GM23338 (cell line): ENCODE results near the gene SLC43A3. TPM values are rescaled to one million over a fixed set of nuclear protein-coding genes. Genes with fewer than 3 reads are reported as not detected.

ENCODE experiments used
- ATAC-seq: fragments of 200-7000 bp; cut with Tn5 transposase; 3 replicates; pipeline ENCODE4 v1.9.1; 2020
- DNase-seq: peaks from one replicate; pipeline ENCODE4 v3.0.0-alpha.2; 2015; ENCODE audit warnings: low spot score
- H2AFZ ChIP-seq: fragments of 200-600 bp; sonication (generic); 2 replicates; pipeline ENCODE4 v1.8.0; 2016; ENCODE audit warnings: antibody characterized with exemption, mild to moderate bottlenecking, moderate library complexity
- H3F3A ChIP-seq: fragments of 200-600 bp; sonication (generic); replicated peaks from 2 replicates; pipeline ENCODE4 v1.8.0; 2017; ENCODE audit warnings: antibody characterized with exemption, mixed run types, low read depth
- H3K27ac ChIP-seq: fragments of 200-600 bp; sonication (generic); 2 replicates; pipeline ENCODE4 v1.6.1; 2016; ENCODE audit warnings: low read depth
- H3K27me3 ChIP-seq: fragments of 200-600 bp; sonication (generic); 2 replicates; pipeline ENCODE4 v1.8.0; 2016; ENCODE audit warnings: mild to moderate bottlenecking, mixed run types, moderate library complexity; ENCODE audit not compliant: insufficient read depth
- H3K36me3 ChIP-seq: fragments of 200-600 bp; sonication (generic); 2 replicates; pipeline ENCODE4 v1.8.0; 2016; ENCODE audit warnings: mild to moderate bottlenecking; ENCODE audit not compliant: insufficient read depth
- H3K4me1 ChIP-seq: fragments of 200-600 bp; sonication (generic); 2 replicates; pipeline ENCODE4 v1.8.0; 2016; ENCODE audit warnings: mild to moderate bottlenecking, moderate library complexity; ENCODE audit not compliant: insufficient read depth
- H3K4me2 ChIP-seq: fragments of 200-600 bp; sonication (generic); 2 replicates; pipeline ENCODE4 v1.7.1; 2017; ENCODE audit warnings: mixed run types
- H3K4me3 ChIP-seq: fragments of 200-600 bp; sonication (generic); 2 replicates; pipeline ENCODE4 v1.6.1; 2016; ENCODE audit warnings: mixed run types
- H3K79me2 ChIP-seq: fragments of 200-600 bp; sonication (generic); replicated peaks from 2 replicates; pipeline ENCODE4 v1.8.0; 2017; ENCODE audit warnings: mild to moderate bottlenecking; ENCODE audit not compliant: insufficient read depth
- H3K9me2 ChIP-seq: fragments of 200-600 bp; sonication (generic); 2 replicates; pipeline ENCODE4 v1.8.0; 2017; ENCODE audit not compliant: insufficient read depth
- H4K20me1 ChIP-seq: fragments of 200-600 bp; sonication (generic); replicated peaks from 2 replicates; pipeline ENCODE4 v1.8.0; 2017; ENCODE audit warnings: mild to moderate bottlenecking; ENCODE audit not compliant: insufficient read depth
- H3K27ac Mint-ChIP-seq: 2 replicates; pipeline ENCODE4 v1.8.0; 2020; ENCODE audit warnings: inconsistent platforms, mild to moderate bottlenecking, moderate library complexity, mixed read lengths
- H3K27me3 Mint-ChIP-seq: 3 replicates; pipeline ENCODE4 v1.8.0; 2022; ENCODE audit warnings: low read depth, mild to moderate bottlenecking, moderate library complexity, mixed read lengths, inconsistent platforms; ENCODE audit not compliant: insufficient read depth, poor library complexity
- H3K36me3 Mint-ChIP-seq: 3 replicates; pipeline ENCODE4 v1.8.0; 2021; ENCODE audit warnings: low read depth, mild to moderate bottlenecking, inconsistent platforms, moderate library complexity, mixed read lengths
- H3K4me1 Mint-ChIP-seq: 3 replicates; pipeline ENCODE4 v1.8.0; 2020; ENCODE audit warnings: mild to moderate bottlenecking, inconsistent platforms, mixed read lengths
- H3K4me3 Mint-ChIP-seq: 3 replicates; pipeline ENCODE4 v1.8.0; 2021; ENCODE audit warnings: moderate library complexity, mild to moderate bottlenecking, inconsistent platforms, mixed read lengths
- H3K9me3 Mint-ChIP-seq: 3 replicates; pipeline ENCODE4 v1.8.0; 2020; ENCODE audit warnings: moderate library complexity, mild to moderate bottlenecking, inconsistent platforms, mixed read lengths
- CREB1 ChIP-seq: fragments of 250-450 bp; sonication (Bioruptor Pico); IDR thresholded peaks from 2 replicates; pipeline ENCODE4 v1.5.0; 2020; ENCODE audit warnings: low read depth, mild to moderate bottlenecking, moderate library complexity
- CTCF ChIP-seq, 2 experiments: fragments of 200-600 bp in 1 of 2; sonication (generic) in 1 of 2; conservative IDR thresholded peaks; 2 replicates each; pipeline versions ENCODE4 v1.5.1 to v1.6.1; 2016 to 2017; ENCODE audit warnings: antibody characterized with exemption in 2 of 2, low read depth in 2 of 2, mild to moderate bottlenecking in 2 of 2, moderate library complexity in 1 of 2
- ETS1 ChIP-seq: IDR thresholded peaks from 2 replicates; pipeline ENCODE4 v1.6.1; 2016; ENCODE audit warnings: antibody characterized with exemption
- EZH2 ChIP-seq: fragments of 200-600 bp; sonication (generic); IDR thresholded peaks from one replicate; pipeline ENCODE4 v1.8.0; 2017; ENCODE audit warnings: antibody characterized with exemption, mild to moderate bottlenecking, low read depth; ENCODE audit not compliant: unreplicated experiment
- EZH2phosphoT487 ChIP-seq: fragments of 200-600 bp; sonication (generic); IDR thresholded peaks from one replicate; pipeline ENCODE4 v1.8.1; 2018; ENCODE audit warnings: antibody characterized with exemption; ENCODE audit not compliant: unreplicated experiment
- JUNB ChIP-seq: IDR thresholded peaks from one replicate; pipeline ENCODE4 v1.6.1; 2016; ENCODE audit warnings: antibody characterized with exemption; ENCODE audit not compliant: unreplicated experiment
- NANOG ChIP-seq: IDR thresholded peaks from 2 replicates; pipeline ENCODE4 v1.6.1; 2016; ENCODE audit warnings: antibody characterized with exemption, borderline replicate concordance
- POLR2AphosphoS5 ChIP-seq: IDR thresholded peaks from 2 replicates; pipeline ENCODE4 v1.6.1; 2016; ENCODE audit warnings: antibody characterized with exemption, low read depth
- REST ChIP-seq: IDR thresholded peaks from one replicate; pipeline ENCODE4 v1.6.1; 2018; ENCODE audit warnings: antibody characterized with exemption; ENCODE audit not compliant: unreplicated experiment
- STAT1 ChIP-seq: IDR thresholded peaks from one replicate; pipeline ENCODE4 v1.6.1; 2016; ENCODE audit warnings: antibody characterized with exemption; ENCODE audit not compliant: unreplicated experiment
- ZNF114 ChIP-seq: fragments of 250-450 bp; sonication (Bioruptor Pico); IDR thresholded peaks from 2 replicates; pipeline ENCODE4 v1.5.0; 2020; ENCODE audit warnings: mild to moderate bottlenecking, moderate library complexity
- ZNF331 ChIP-seq: fragments of 250-450 bp; sonication (Bioruptor Pico); IDR thresholded peaks from 2 replicates; pipeline ENCODE4 v1.5.0; 2020; ENCODE audit warnings: low read depth, mild to moderate bottlenecking, moderate library complexity
- ZNF462 ChIP-seq: fragments of 250-450 bp; sonication (Bioruptor Pico); IDR thresholded peaks from 2 replicates; pipeline ENCODE4 v1.5.0; 2020; ENCODE audit warnings: mild to moderate bottlenecking, moderate library complexity
- polyA plus RNA-seq: library from polyadenylated mRNA; unstranded; fragments of >200 nt; fragmentation: Nextera tagmentation; extraction: Ambion mirVana; gene quantifications from 2 replicates; pipeline ENCODE4 v1.2.1, GENCODE V29; 2016
- total RNA-seq: library from RNA; depleted of rRNA; stranded (reverse); fragments of >200 nt; shearing (Covaris generic); gene quantifications from 2 replicates; pipeline ENCODE4 v1.2.3, GENCODE V29; 2014

Gene SLC43A3
- total and polyA plus RNA-seq, 2 experiments from 2014 or later, result 14.3 to 24.8 TPM

- Mint-ChIP-seq H3K4me1 (no peaks in the 10 kb centered on the region), H3K27me3 (peaks cover 2% of the 10 kb centered on the region), H3K4me3 (no peak overlapping the region), H3K9me3 (no peaks in the 10 kb centered on the region; the same call in 2 of the 3 replicates), H3K36me3 (no peaks in the 10 kb centered on the region), H3K27ac (no peak overlapping the region)
- DNase-seq (no peak), ATAC-seq (no peak)
- Histone ChIP-seq H3K4me3 (no peak overlapping the region), H3K27ac (no peak overlapping the region), H2AFZ (no peak overlapping the region), H4K20me1 (no peaks in the 10 kb centered on the region), H3F3A (no peaks in the 10 kb centered on the region), H3K27me3 (no peaks in the 10 kb centered on the region), H3K36me3 (no peaks in the 10 kb centered on the region), H3K4me1 (no peaks in the 10 kb centered on the region), H3K9me2 (no peaks in the 10 kb centered on the region), H3K79me2 (no peaks in the 10 kb centered on the region), H3K4me2 (no peak overlapping the region)
- no peak for TF ChIP-seq ZNF114 (CRISPR knock-in tag)
- TF ChIP-seq POLR2AphosphoS5, result no peak
- no peak for TF ChIP-seq CTCF (conservative IDR thresholded peaks at IDR 0.05; ENCODE audit: low read depth in 2 of 2)
- no peak for TF ChIP-seq ZNF462 (CRISPR knock-in tag)
- no peak for TF ChIP-seq REST
- no peak for TF ChIP-seq ZNF331
- no peak for TF ChIP-seq EZH2
- TF ChIP-seq ETS1, result no peak
- no peak for TF ChIP-seq STAT1
- TF ChIP-seq EZH2phosphoT487, result no peak
- TF ChIP-seq CREB1 (CRISPR knock-in tag), result no peak
- TF ChIP-seq JUNB, result no peak
- no peak for TF ChIP-seq NANOG
Measured at GRCh38 chr11:57438345-57439285, 11.7 kb upstream of the SLC43A3 start.
